Measurements from ENCODE around the gene CHCHD3.

CHCHD3 gene

DNA sequence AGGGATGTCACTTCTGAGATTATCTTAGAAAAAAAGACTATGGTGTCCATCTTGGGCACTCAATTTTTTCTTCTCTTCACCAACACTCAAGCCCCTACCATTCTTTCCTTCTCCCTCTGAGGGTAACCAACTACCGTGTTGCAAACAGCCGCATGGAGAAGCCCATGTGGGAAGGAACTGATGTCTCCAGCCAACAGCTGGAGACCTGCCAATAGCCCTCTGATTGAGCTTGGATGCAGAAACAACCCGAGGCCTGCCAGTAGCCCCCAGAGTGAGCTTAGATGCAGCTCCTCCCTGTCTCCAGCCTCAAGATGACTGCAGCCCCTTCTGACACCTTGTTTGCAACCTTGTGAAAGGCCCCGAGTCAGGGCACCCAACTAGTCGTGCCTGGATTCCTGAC, 36.4 kb upstream of the CHCHD3 start:
- no peak for DNase-seq (ENCODE audit: low read depth)
- H3K4me3 ChIP-seq (ENCODE audit: low read depth, low read length): no peak overlapping the region
- no peak for TF ChIP-seq CTCF (IDR thresholded peaks at IDR 0.05; ENCODE audit: control insufficient read depth, extremely low read depth, insufficient read depth)

DNA sequence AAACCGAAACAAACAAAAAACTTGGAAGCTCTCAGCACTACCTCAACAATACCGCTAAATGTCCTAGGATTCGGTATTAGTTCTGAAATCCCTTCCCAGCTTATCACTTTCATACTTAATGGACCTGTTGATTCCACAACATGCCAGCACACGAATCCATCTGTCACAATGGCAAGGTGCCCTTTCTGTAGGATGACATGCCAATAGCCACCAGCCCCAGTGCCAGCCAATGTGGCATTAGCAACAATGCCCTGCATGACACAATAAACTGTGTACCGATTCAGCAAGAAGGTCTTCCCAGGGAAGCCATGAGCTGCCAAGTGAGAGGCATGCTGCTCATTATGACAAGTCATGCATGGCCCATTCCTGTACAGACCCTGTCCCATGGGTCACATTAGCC, 35.6 kb upstream of the CHCHD3 start:
- no peak for DNase-seq (ENCODE audit: low read depth)
- no peak for TF ChIP-seq CTCF (IDR thresholded peaks at IDR 0.05; ENCODE audit: control insufficient read depth, extremely low read depth, insufficient read depth)
- H3K4me3 ChIP-seq (ENCODE audit: low read depth, low read length): no peak overlapping the region

DNA sequence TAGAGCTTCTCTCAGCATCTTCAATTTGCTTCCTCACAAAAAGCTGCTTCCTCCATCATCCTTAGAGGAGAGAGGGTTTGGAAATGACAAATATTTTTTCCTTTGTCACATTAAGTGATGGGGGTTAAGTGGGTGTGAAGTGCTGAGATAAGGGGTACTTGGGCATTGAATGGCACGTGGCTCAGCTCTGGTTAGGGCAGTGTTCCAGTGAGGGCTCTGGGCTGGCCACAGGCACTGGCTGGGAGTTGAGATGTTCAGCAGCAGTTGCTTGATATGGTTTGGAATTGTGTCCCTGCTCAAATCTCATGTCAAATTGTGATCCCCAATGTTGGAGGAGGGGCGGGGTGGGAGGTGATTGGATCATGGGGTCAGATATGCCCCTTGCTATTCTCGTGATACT, 33.7 kb upstream of the CHCHD3 start:
- DNase-seq (ENCODE audit: low read depth): no peak
- no peak overlapping the region for H3K4me3 ChIP-seq (ENCODE audit: low read depth, low read length)
- no peak for TF ChIP-seq CTCF (IDR thresholded peaks at IDR 0.05; ENCODE audit: control insufficient read depth, extremely low read depth, insufficient read depth)

DNA sequence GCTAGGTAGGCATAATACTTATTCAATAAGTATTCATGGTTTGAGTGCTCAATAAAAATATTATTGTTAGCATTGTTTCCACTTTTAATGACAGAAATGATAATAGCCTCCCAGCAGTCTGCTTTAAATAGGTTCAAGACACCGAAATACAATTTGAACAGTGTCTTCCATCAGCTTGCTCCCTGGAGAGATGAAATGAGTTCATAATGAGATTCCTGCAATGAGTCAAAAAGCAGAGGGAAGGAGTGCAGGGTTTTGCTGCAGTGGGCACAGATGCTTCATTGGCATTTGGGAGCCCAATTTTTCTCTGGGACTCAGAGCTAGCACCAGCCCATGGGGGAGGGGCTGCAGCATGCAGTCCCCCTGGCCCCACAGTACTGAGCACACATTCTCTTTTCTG, 32.6 kb upstream of the CHCHD3 start:
- H3K4me3 ChIP-seq (ENCODE audit: low read depth, low read length): no peak overlapping the region
- no peak for DNase-seq (ENCODE audit: low read depth)
- no peak for TF ChIP-seq CTCF (IDR thresholded peaks at IDR 0.05; ENCODE audit: control insufficient read depth, extremely low read depth, insufficient read depth)

- no peak for TF ChIP-seq CTCF (IDR thresholded peaks at IDR 0.05; ENCODE audit: control insufficient read depth, extremely low read depth, insufficient read depth)
- H3K4me3 ChIP-seq (ENCODE audit: low read depth, low read length): no peak overlapping the region
- no peak for DNase-seq (ENCODE audit: low read depth)
These were observed 31.1 kb upstream of the CHCHD3 start for GRCh38 chr7:133112976-133113375.

DNA sequence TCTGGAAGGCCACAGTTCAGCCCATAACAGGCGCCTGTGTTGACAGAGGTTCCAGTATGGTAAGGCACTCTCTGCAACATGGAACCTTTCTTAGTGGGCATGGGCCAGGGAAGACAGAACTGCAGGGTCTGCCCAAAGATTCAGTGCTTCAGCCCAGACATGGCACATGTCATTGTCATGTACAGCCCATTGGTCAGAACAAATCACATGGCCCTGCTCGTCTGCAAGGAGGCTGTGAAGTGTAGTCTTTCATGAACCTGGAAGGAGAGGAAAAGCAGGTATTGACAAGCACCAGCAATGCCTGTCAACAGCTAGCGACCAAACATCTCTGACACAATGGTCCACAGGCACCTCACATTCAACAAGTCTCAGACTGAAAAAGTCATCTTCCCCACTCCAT, 30.4 kb upstream of the CHCHD3 start:
- H3K4me3 ChIP-seq (ENCODE audit: low read depth, low read length): no peak overlapping the region
- TF ChIP-seq CTCF (IDR thresholded peaks at IDR 0.05; ENCODE audit: control insufficient read depth, extremely low read depth, insufficient read depth): no peak
- no peak for DNase-seq (ENCODE audit: low read depth)

GRCh38 chr7:133110312-133110711, 28.4 kb upstream of the CHCHD3 start:
- no peak overlapping the region for H3K4me3 ChIP-seq (ENCODE audit: low read depth, low read length)
- TF ChIP-seq CTCF (IDR thresholded peaks at IDR 0.05; ENCODE audit: control insufficient read depth, extremely low read depth, insufficient read depth): no peak
- no peak for DNase-seq (ENCODE audit: low read depth)

Data from LNCaP clone FGC (cell line).